Calu3 (cell line): Measurements from ENCODE around the gene RRP1B. TPM values are rescaled to one million over a fixed set of nuclear protein-coding genes. Genes with fewer than 3 reads are reported as not detected.
"Not testable (repeated sequence)": the region's sequence is repeated elsewhere in the genome, so short reads cannot be mapped to it uniquely, and the experiment has no call there.

Experiments used
- BruUV-seq: library from RNA; stranded (reverse); fragments of 400-500 nt; replicated peaks from 2 replicates; lab custom pipeline; 2021; lab: Mats Ljungman, UMichigan
- CTCF ChIA-PET: fragments of 300-600 bp; sonication (Branson Sonifier 250); formaldehyde crosslinking; loops from one replicate; lab custom pipeline; 2022; ENCODE audit warnings: antibody characterized with exemption; lab: Charles Lee
- DNase-seq: peaks from one replicate; pipeline ENCODE4 v3.0.0; 2022
- H3K27ac Mint-ChIP-seq: one replicate; pipeline ENCODE4 v1.8.0; 2022; ENCODE audit warnings: mixed read lengths; ENCODE audit not compliant: unreplicated experiment
- H3K27me3 Mint-ChIP-seq: one replicate; pipeline ENCODE4 v1.8.0; 2022; ENCODE audit warnings: mixed read lengths; ENCODE audit not compliant: unreplicated experiment
- H3K36me3 Mint-ChIP-seq: one replicate; pipeline ENCODE4 v1.8.0; 2022; ENCODE audit warnings: mild to moderate bottlenecking, moderate library complexity, mixed read lengths; ENCODE audit not compliant: insufficient read depth, unreplicated experiment
- H3K4me1 Mint-ChIP-seq: one replicate; pipeline ENCODE4 v1.8.0; 2022; ENCODE audit warnings: mild to moderate bottlenecking, low read depth, mixed read lengths; ENCODE audit not compliant: unreplicated experiment
- H3K4me3 Mint-ChIP-seq: one replicate; pipeline ENCODE4 v1.8.0; 2022; ENCODE audit warnings: mild to moderate bottlenecking, low read depth, moderate library complexity, mixed read lengths; ENCODE audit not compliant: unreplicated experiment
- H3K9me3 Mint-ChIP-seq: one replicate; pipeline ENCODE4 v1.8.0; 2022; ENCODE audit warnings: low read depth, mixed read lengths; ENCODE audit not compliant: unreplicated experiment
- intact Hi-C: fragments of 100-400 bp; cut with micrococcal nuclease; formaldehyde crosslinking; loops from one replicate; pipeline ENCODE4 v1.10.0; 2022; ENCODE audit not compliant: unreplicated experiment
- total RNA-seq: library from RNA; stranded (reverse); gene quantifications from 2 replicates; pipeline ENCODE4 v1.2.3, GENCODE V29; 2022
- TF ChIP-seq, protein P1 (sequence below): fragments of 200-600 bp; IDR thresholded peaks from one replicate; pipeline ENCODE4 v1.8.0; 2022; ENCODE audit warnings: antibody characterized with exemption; ENCODE audit not compliant: unreplicated experiment

RRP1B gene
- total RNA-seq, 1 experiment from 2014 or later, result 26.0 TPM

DNA sequence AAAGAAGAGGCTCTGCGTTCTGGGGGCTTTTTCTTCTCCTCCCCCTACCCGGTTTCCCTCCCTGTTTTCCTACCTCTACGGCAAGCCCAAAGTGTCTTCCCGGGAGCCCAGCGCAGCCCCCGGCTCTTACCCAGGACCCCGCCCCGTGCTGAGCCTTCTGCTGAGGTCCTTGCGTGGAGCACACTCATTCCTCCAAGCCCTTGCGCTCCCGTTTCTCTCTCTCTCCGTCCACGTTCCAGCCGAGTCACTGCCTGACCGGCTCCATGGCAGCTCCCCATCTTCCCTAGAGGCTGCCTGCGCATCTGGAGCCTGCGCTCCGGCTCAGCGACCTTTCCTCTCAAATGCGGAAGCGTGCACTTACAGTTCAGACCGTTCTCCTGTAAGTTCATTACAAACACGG, 34.6 kb downstream of the RRP1B start:
- CTCF ChIA-PET, result no interaction called here
- intact Hi-C loops, result no loop called here
- Mint-ChIP-seq H3K27me3 (no peaks in the 10 kb centered on the region), H3K36me3 (peaks cover 24% of the 10 kb centered on the region), H3K4me3 (no peak overlapping the region), H3K4me1 (no peaks in the 10 kb centered on the region), H3K9me3 (no peaks in the 10 kb centered on the region), H3K27ac (no peak overlapping the region)
- no peak for DNase-seq
- TF ChIP-seq, protein P1, sequence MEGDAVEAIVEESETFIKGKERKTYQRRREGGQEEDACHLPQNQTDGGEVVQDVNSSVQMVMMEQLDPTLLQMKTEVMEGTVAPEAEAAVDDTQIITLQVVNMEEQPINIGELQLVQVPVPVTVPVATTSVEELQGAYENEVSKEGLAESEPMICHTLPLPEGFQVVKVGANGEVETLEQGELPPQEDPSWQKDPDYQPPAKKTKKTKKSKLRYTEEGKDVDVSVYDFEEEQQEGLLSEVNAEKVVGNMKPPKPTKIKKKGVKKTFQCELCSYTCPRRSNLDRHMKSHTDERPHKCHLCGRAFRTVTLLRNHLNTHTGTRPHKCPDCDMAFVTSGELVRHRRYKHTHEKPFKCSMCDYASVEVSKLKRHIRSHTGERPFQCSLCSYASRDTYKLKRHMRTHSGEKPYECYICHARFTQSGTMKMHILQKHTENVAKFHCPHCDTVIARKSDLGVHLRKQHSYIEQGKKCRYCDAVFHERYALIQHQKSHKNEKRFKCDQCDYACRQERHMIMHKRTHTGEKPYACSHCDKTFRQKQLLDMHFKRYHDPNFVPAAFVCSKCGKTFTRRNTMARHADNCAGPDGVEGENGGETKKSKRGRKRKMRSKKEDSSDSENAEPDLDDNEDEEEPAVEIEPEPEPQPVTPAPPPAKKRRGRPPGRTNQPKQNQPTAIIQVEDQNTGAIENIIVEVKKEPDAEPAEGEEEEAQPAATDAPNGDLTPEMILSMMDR, result no peak
- no TSS peak for BruUV-seq

DNA sequence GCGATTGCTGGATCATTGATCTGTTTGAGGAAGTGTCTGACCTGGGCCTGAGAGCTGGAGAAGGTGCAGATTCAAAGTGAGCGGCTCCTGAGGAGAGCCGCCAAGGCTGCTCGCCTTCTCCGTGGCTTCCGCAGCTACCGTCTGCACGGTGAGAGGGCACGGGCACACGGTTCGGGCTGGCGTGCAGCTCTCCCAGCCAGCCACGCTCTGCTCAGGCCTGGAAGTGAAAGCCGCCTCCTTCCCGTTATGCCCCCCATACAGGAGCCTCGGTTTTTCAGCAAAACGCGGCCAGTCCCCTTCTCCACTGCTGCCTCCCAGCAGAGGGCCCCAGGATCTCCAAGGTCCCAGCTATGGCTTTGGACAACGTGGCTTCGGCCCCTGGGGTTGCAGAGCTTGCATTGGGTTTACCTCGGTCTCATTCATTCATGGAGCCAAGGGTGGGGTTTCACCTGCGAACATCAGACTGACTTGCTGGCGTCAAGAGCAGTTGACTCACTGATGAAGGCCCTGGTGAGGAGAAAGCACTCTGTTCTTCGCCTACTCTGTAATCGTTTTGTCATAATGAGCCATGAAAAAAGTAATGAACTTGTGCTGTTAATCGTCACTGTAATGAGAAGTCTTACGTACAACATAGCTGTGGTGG, 35.2 kb downstream of the RRP1B start:
- Mint-ChIP-seq H3K4me3 (no peak overlapping the region), H3K4me1 (no peaks in the 10 kb centered on the region), H3K9me3 (no peaks in the 10 kb centered on the region), H3K36me3 (peaks cover 24% of the 10 kb centered on the region), H3K27ac (no peak overlapping the region), H3K27me3 (no peaks in the 10 kb centered on the region)
- TF ChIP-seq, protein P1, result no peak
- no peak for DNase-seq
- BruUV-seq, result no TSS peak
- intact Hi-C loops, result no loop called here
- CTCF ChIA-PET, result no interaction called here

DNA sequence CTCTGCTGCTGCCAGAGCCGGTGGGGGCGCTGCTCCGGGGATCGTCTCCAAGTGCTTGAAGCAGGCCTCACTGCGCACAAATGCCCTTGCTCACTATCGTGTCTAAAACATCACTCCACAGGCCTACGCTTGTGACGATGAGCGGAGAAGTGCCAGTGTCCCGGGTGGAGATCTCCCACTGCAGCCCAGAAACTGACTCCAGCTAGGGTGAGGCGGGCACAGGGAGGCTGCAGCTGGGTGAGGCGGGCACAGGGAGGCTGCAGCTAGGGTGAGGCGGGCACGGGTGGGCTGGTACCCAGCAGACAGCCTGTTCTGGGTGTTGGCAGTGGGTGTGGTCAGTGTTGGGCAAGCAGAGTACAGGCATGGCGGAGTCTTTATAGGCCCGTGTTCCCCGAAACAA, 36.9 kb downstream of the RRP1B start:
- no TSS peak for BruUV-seq
- intact Hi-C loops, result no loop called here
- TF ChIP-seq, protein P1, result no peak
- no peak overlapping the region for H3K27ac Mint-ChIP-seq
- CTCF ChIA-PET, result interaction anchor here (0.7 kb wide), 1 partner anchor 147 kb away, joined by 4 read pairs; no protein-coding TSS in a partner anchor
- H3K9me3 Mint-ChIP-seq, result no peaks in the 10 kb centered on the region
- H3K36me3 Mint-ChIP-seq, result peaks cover 18% of the 10 kb centered on the region
- H3K4me1 Mint-ChIP-seq, result no peaks in the 10 kb centered on the region
- DNase-seq, result no peak
- no peak overlapping the region for H3K4me3 Mint-ChIP-seq
- no peaks in the 10 kb centered on the region for H3K27me3 Mint-ChIP-seq

DNA sequence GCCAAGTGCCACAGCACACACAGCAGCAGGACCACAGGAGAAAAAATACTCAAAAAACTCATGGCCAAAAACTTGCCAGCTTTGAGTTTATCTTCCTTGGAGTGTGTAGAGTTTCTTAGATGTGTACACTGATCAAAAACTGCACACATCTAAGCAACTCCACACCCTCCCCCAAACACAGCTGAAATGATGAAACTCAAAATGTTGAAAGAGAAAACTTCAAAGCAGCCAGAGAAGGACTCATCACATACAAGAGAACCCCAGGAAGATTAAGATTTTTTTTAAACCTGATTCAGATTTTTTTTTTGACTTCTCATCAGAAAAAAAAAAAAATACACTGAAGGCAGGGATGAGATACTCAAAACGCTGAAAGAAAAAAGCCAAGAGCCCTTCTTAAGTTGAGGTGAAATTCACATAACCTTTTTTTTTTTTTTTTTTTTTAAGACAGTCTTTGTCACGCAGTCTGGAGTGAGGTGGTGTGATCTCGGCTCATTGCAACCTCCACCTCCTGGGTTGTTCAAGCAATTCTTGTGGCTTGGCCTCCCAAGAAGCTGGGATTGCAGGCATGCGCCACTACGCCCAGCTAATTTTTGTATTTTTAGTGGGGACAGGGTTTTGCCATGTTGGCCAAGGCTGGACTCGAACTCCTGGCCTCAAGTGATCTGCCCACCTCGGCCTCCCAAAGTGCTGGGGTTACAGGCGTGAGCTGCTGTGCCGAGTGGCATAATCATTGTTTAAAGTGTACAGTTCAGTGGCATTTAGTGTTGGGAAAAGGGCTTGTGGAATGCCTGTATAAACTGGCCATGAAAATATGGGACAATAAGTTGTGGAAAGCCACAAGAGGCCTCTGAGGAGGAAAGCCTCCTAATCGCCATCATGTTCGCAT, 38.6 kb downstream of the RRP1B start:
- Mint-ChIP-seq H3K4me1 (no peaks in the 10 kb centered on the region), H3K9me3 (no peaks in the 10 kb centered on the region), H3K36me3 (peaks cover 12% of the 10 kb centered on the region), H3K4me3 (no peak overlapping the region), H3K27me3 (no peaks in the 10 kb centered on the region), H3K27ac (no peak overlapping the region)
- TF ChIP-seq, protein P1, result no peak
- CTCF ChIA-PET, result interaction anchor here (0.6 kb wide), 1 partner anchor 9 kb away, joined by 4 read pairs; no protein-coding TSS in a partner anchor
- BruUV-seq, result no TSS peak
- intact Hi-C loops, result no loop called here
- DNase-seq, result no peak

DNA sequence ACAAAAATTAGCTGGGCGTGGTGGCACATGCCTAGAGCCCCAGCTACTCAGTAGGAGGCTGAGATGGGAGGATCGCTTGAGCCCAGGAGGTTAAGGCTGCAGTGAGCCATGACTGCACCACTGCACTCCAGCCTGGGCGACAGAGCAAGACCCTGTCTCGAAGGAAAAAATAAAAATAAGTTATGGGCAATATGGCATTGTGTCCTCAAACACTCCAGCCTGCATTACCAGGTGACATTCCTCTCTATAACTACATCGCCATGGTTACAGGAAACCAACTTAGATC, 40.1 kb downstream of the RRP1B start:
- H3K36me3 Mint-ChIP-seq, result peaks cover 15% of the 10 kb centered on the region
- DNase-seq, intact Hi-C loops, BruUV-seq, H3K27ac Mint-ChIP-seq, H3K4me1 Mint-ChIP-seq, H3K27me3 Mint-ChIP-seq, H3K4me3 Mint-ChIP-seq, H3K9me3 Mint-ChIP-seq, CTCF ChIA-PET: not testable (repeated sequence)
